WTC11 (cell line): ENCODE measurements around the gene GCNT4. TPM values are rescaled to one million over a fixed set of nuclear protein-coding genes. Genes with fewer than 3 reads are reported as not detected.
A peak's percentile ranks its signal among the peaks of the same experiment; 100 is the strongest.

Source experiments
- ATAC-seq: fragments of 200-7000 bp; cut with Tn5 transposase; 2 replicates; pipeline ENCODE4 v1.10.0; 2021; ENCODE audit warnings: mild to moderate bottlenecking, moderate library complexity
- CTCF ChIA-PET: fragments of 300-600 bp; sonication (Branson Sonifier 250); formaldehyde crosslinking; loops from one replicate; lab custom pipeline; 2021; ENCODE audit warnings: antibody characterized with exemption; lab: Charles Lee
- POLR2A ChIA-PET: fragments of 350-600 bp; sonication (Branson Sonifier 250); formaldehyde crosslinking; loops from one replicate; lab custom pipeline; 2021; ENCODE audit warnings: antibody characterized with exemption; lab: Charles Lee
- DNase-seq: peaks from one replicate; pipeline ENCODE4 v3.0.0; 2021; ENCODE audit warnings: low spot score
- H3K27ac Mint-ChIP-seq: 2 replicates; pipeline ENCODE4 v1.8.0; 2021; ENCODE audit warnings: mixed read lengths
- H3K27me3 Mint-ChIP-seq: 2 replicates; pipeline ENCODE4 v1.8.0; 2021; ENCODE audit warnings: low read depth, mild to moderate bottlenecking, moderate library complexity, mixed read lengths
- H3K36me3 Mint-ChIP-seq: 2 replicates; pipeline ENCODE4 v1.8.0; 2021; ENCODE audit warnings: mixed read lengths
- H3K4me1 Mint-ChIP-seq: 2 replicates; pipeline ENCODE4 v1.8.0; 2022; ENCODE audit warnings: mixed read lengths
- H3K4me3 Mint-ChIP-seq: 2 replicates; pipeline ENCODE4 v1.8.0; 2021; ENCODE audit warnings: mild to moderate bottlenecking, moderate library complexity, mixed read lengths
- H3K9me3 Mint-ChIP-seq: 2 replicates; pipeline ENCODE4 v1.8.0; 2021; ENCODE audit warnings: mixed read lengths
- ESRRA ChIP-seq: sonication (generic); formaldehyde crosslinking; IDR thresholded peaks from 2 replicates; pipeline ENCODE4 v1.8.1; 2022; ENCODE audit warnings: mild to moderate bottlenecking, missing genetic modification reagents, borderline replicate concordance
- GABPB1 ChIP-seq: sonication (generic); formaldehyde crosslinking; IDR thresholded peaks from 2 replicates; pipeline ENCODE4 v1.8.1; 2023; ENCODE audit warnings: mild to moderate bottlenecking, missing genetic modification reagents
- GRHL2 ChIP-seq: fragments of 250-450 bp; sonication (Bioruptor Pico); IDR thresholded peaks from 2 replicates; pipeline ENCODE4 v1.8.0; 2022; ENCODE audit warnings: mild to moderate bottlenecking, moderate library complexity; ENCODE audit not compliant: insufficient replicate concordance, severe bottlenecking
- IRF2 ChIP-seq: sonication (generic); formaldehyde crosslinking; IDR thresholded peaks from 2 replicates; pipeline ENCODE4 v1.8.0; 2022; ENCODE audit warnings: low read depth, missing genetic modification reagents, borderline replicate concordance
- NR3C1 ChIP-seq: sonication (generic); formaldehyde crosslinking; conservative IDR thresholded peaks from 2 replicates; pipeline ENCODE4 v1.8.1; 2023; ENCODE audit warnings: low read depth, mild to moderate bottlenecking, missing genetic modification reagents
- SP1 ChIP-seq: sonication (generic); formaldehyde crosslinking; conservative IDR thresholded peaks from 2 replicates; pipeline ENCODE4 v1.8.1; 2022; ENCODE audit warnings: missing genetic modification reagents
- TEAD1 ChIP-seq: sonication (generic); formaldehyde crosslinking; IDR thresholded peaks from 2 replicates; pipeline ENCODE4 v1.8.0; 2022; ENCODE audit warnings: mild to moderate bottlenecking, missing genetic modification reagents
- TEAD4 ChIP-seq: sonication (generic); formaldehyde crosslinking; IDR thresholded peaks from 2 replicates; pipeline ENCODE4 v1.8.0; 2022; ENCODE audit warnings: mild to moderate bottlenecking, missing genetic modification reagents
- ZNF671 ChIP-seq: fragments of 250-450 bp; sonication (Bioruptor Pico); IDR thresholded peaks from 2 replicates; pipeline ENCODE4 v1.8.0; 2021; ENCODE audit warnings: mild to moderate bottlenecking
- total RNA-seq: library from RNA; stranded (reverse); gene quantifications from 3 replicates; pipeline ENCODE4 v1.2.3, GENCODE V29; 2021
- TF ChIP-seq, protein P1 (sequence below): fragments of 250-450 bp; sonication (Bioruptor Pico); IDR thresholded peaks from 2 replicates; pipeline ENCODE4 v1.9.0; 2021; ENCODE audit warnings: moderate library complexity, mild to moderate bottlenecking, inconsistent platforms, borderline replicate concordance
- TF ChIP-seq, protein P2 (sequence below): sonication (generic); formaldehyde crosslinking; IDR thresholded peaks from 2 replicates; pipeline ENCODE4 v1.8.1; 2023; ENCODE audit warnings: mild to moderate bottlenecking, missing genetic modification reagents
- TF ChIP-seq, protein P3 (sequence below): sonication (generic); formaldehyde crosslinking; IDR thresholded peaks from 2 replicates; pipeline ENCODE4 v1.8.0; 2023; ENCODE audit warnings: mild to moderate bottlenecking, missing genetic modification reagents
- TF ChIP-seq, protein P4 (sequence below): sonication (generic); formaldehyde crosslinking; IDR thresholded peaks from 2 replicates; pipeline ENCODE4 v1.8.1; 2023; ENCODE audit warnings: mild to moderate bottlenecking, missing genetic modification reagents, borderline replicate concordance

Gene GCNT4
- total RNA-seq, 1 experiment from 2014 or later = 1.8 TPM

DNA sequence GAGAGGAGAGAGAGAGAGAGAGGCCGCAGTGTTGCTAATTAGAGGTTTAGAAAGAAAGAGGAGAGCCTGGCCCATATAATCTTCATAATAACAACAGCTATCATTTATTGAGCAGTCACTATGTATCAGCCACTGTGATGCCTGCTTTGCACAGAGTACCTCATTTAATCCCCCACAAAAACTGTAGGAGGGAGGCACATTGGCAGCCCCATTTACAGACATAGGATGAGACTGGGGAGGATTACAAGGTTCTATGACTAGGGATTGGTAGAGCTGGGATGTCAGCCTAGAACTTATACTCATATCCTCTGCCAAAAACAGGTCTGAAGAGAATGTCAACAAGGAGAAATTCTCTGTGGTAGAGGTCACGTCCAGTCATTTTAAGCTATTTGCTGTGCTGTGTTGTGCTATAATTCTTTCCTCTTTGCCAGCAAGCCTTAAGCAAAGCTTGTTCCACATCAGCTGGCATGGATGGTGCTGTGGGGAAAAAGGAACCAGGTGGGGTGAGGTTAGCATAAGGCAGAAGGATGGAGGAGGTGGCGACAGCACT, 6.7 kb upstream of the GCNT4 start:
- ChIA-PET CTCF (interaction anchor here (1.4 to 3.5 kb wide), 2 partner anchors 9 to 14 kb away, joined by 3 to 14 read pairs; no protein-coding TSS in a partner anchor), POLR2A (no interaction called here)
- peaks cover 16% of the 10 kb centered on the region for H3K27me3 Mint-ChIP-seq
- TF ChIP-seq, protein P1, sequence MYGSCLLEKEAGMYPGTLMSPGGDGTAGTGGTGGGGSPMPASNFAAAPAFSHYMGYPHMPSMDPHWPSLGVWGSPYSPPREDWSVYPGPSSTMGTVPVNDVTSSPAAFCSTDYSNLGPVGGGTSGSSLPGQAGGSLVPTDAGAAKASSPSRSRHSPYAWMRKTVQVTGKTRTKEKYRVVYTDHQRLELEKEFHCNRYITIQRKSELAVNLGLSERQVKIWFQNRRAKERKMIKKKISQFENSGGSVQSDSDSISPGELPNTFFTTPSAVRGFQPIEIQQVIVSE (CRISPR knock-in tag) = no peak
- no peak for TF ChIP-seq TEAD1
- no peak for TF ChIP-seq GABPB1 (CRISPR knock-in tag)
- TF ChIP-seq ESRRA (CRISPR knock-in tag) = no peak
- TF ChIP-seq, protein P2, sequence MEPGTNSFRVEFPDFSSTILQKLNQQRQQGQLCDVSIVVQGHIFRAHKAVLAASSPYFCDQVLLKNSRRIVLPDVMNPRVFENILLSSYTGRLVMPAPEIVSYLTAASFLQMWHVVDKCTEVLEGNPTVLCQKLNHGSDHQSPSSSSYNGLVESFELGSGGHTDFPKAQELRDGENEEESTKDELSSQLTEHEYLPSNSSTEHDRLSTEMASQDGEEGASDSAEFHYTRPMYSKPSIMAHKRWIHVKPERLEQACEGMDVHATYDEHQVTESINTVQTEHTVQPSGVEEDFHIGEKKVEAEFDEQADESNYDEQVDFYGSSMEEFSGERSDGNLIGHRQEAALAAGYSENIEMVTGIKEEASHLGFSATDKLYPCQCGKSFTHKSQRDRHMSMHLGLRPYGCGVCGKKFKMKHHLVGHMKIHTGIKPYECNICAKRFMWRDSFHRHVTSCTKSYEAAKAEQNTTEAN = no peak
- no peaks in the 10 kb centered on the region for H3K9me3 Mint-ChIP-seq
- H3K36me3 Mint-ChIP-seq = no peaks in the 10 kb centered on the region
- ATAC-seq = no peak
- DNase-seq = no peak
- H3K4me3 Mint-ChIP-seq = no peak overlapping the region
- H3K4me1 Mint-ChIP-seq = peaks cover 30% of the 10 kb centered on the region
- H3K27ac Mint-ChIP-seq = no peak overlapping the region

DNA sequence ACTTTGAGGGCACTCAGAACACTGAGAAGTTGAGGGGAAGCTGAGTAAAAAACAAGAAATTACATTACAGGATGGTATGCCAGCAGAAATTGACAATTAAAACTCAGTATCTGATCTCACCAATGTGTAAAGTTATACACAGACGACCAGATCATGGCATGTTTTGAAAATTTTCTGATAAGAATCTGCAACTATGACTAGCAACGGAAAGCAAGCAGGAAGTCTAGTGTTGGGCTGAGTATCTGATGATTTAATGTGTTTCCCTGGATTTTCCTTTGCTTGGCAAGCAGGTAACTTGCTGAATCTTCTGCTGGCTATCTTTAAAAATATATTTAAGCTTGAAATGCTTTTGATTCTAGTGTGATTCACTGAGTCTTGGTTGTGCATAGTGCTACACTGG, 5.2 kb upstream of the GCNT4 start:
- ATAC-seq (no peak), DNase-seq (no peak)
- Mint-ChIP-seq H3K4me1 (peaks cover 30% of the 10 kb centered on the region), H3K27me3 (peaks cover 21% of the 10 kb centered on the region), H3K9me3 (no peaks in the 10 kb centered on the region), H3K27ac (peak overlapping the region; percentile 29), H3K36me3 (no peaks in the 10 kb centered on the region), H3K4me3 (no peak overlapping the region)
- ChIA-PET POLR2A (interaction anchor here (1.4 kb wide), 1 partner anchor 279 kb away, joined by 3 read pairs; the partner anchor contains the start of gene HMGCR), CTCF (interaction anchor here (2.2 to 3.5 kb wide), 2 partner anchors 7 to 279 kb away, joined by 5 to 14 read pairs; partner anchors contain the start of gene HMGCR)
- TF ChIP-seq ESRRA (CRISPR knock-in tag) (no peak), GRHL2 (CRISPR knock-in tag) (no peak), NR3C1 (no peak), SP1 (CRISPR knock-in tag) (no peak), ZNF671 (CRISPR knock-in tag) (no peak), IRF2 (no peak)
- TF ChIP-seq, protein P3, sequence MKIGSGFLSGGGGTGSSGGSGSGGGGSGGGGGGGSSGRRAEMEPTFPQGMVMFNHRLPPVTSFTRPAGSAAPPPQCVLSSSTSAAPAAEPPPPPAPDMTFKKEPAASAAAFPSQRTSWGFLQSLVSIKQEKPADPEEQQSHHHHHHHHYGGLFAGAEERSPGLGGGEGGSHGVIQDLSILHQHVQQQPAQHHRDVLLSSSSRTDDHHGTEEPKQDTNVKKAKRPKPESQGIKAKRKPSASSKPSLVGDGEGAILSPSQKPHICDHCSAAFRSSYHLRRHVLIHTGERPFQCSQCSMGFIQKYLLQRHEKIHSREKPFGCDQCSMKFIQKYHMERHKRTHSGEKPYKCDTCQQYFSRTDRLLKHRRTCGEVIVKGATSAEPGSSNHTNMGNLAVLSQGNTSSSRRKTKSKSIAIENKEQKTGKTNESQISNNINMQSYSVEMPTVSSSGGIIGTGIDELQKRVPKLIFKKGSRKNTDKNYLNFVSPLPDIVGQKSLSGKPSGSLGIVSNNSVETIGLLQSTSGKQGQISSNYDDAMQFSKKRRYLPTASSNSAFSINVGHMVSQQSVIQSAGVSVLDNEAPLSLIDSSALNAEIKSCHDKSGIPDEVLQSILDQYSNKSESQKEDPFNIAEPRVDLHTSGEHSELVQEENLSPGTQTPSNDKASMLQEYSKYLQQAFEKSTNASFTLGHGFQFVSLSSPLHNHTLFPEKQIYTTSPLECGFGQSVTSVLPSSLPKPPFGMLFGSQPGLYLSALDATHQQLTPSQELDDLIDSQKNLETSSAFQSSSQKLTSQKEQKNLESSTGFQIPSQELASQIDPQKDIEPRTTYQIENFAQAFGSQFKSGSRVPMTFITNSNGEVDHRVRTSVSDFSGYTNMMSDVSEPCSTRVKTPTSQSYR = no peak
- TF ChIP-seq, protein P4, sequence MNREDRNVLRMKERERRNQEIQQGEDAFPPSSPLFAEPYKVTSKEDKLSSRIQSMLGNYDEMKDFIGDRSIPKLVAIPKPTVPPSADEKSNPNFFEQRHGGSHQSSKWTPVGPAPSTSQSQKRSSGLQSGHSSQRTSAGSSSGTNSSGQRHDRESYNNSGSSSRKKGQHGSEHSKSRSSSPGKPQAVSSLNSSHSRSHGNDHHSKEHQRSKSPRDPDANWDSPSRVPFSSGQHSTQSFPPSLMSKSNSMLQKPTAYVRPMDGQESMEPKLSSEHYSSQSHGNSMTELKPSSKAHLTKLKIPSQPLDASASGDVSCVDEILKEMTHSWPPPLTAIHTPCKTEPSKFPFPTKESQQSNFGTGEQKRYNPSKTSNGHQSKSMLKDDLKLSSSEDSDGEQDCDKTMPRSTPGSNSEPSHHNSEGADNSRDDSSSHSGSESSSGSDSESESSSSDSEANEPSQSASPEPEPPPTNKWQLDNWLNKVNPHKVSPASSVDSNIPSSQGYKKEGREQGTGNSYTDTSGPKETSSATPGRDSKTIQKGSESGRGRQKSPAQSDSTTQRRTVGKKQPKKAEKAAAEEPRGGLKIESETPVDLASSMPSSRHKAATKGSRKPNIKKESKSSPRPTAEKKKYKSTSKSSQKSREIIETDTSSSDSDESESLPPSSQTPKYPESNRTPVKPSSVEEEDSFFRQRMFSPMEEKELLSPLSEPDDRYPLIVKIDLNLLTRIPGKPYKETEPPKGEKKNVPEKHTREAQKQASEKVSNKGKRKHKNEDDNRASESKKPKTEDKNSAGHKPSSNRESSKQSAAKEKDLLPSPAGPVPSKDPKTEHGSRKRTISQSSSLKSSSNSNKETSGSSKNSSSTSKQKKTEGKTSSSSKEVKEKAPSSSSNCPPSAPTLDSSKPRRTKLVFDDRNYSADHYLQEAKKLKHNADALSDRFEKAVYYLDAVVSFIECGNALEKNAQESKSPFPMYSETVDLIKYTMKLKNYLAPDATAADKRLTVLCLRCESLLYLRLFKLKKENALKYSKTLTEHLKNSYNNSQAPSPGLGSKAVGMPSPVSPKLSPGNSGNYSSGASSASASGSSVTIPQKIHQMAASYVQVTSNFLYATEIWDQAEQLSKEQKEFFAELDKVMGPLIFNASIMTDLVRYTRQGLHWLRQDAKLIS (CRISPR knock-in tag) = no peak

DNA sequence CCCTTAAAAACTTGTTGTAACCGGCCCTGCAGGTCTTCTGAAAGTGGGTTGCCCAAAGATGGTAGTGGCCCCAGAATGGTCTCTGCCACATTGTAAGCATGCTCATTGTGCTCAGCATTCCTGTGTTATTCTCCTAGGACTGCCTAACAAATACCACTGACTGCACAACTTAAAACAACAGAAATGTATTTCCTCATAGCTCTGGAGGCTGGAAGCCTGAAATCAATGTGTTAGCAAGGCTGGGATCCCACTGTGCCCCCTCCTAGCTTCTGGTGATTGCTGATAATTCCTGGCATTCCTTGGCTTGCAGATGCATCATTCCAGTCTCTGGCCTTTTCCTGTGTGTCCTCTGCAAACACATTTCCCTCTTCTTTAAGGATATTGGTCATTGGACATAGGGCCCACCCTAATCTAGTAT, 3.4 kb upstream of the GCNT4 start:
- POLR2A ChIA-PET = interaction anchor here (1.6 kb wide), 1 partner anchor 181 kb away, joined by 3 read pairs; the partner anchor contains the start of gene ANKRD31
- Mint-ChIP-seq H3K36me3 (no peaks in the 10 kb centered on the region), H3K4me1 (peaks cover 47% of the 10 kb centered on the region), H3K9me3 (no peaks in the 10 kb centered on the region), H3K4me3 (peak overlapping the region; percentile 33; the same call in 1 of the 2 replicates), H3K27ac (peak overlapping the region; percentile 97)
- DNase-seq (peak; percentile 54), ATAC-seq (peak; percentile 67)
- TF ChIP-seq TEAD4 (CRISPR knock-in tag) (peak; percentile 65; the same call in 1 of the 2 replicates), GRHL2 (CRISPR knock-in tag) (no peak), TEAD1 (peak; percentile 89; the same call in 1 of the 2 replicates)
- TF ChIP-seq, all 79 proteins: peak for 2
- peaks cover 39% of the 10 kb centered on the region for H3K27me3 Mint-ChIP-seq
- CTCF ChIA-PET = interaction anchor here (2.2 kb wide), 2 partner anchors 181 to 281 kb away, joined by 5 to 13 read pairs; partner anchors contain the start of genes ANKRD31 and HMGCR
